Endothelial cell (in vitro differentiated cells): ENCODE data around the gene CHAT. TPM values are rescaled to one million over a fixed set of nuclear protein-coding genes. Genes with fewer than 3 reads are reported as not detected.

ENCODE experiments used
- DNase-seq: peaks from one replicate; pipeline ENCODE4 v3.0.0; 2021; ENCODE audit warnings: low spot score
- H3K27ac Mint-ChIP-seq: one replicate; pipeline ENCODE4 v1.8.0; 2021; ENCODE audit warnings: mixed read lengths, inconsistent platforms; ENCODE audit not compliant: unreplicated experiment
- H3K27me3 Mint-ChIP-seq: one replicate; pipeline ENCODE4 v1.8.0; 2021; ENCODE audit warnings: mild to moderate bottlenecking, moderate library complexity, mixed read lengths, inconsistent platforms; ENCODE audit not compliant: unreplicated experiment
- H3K36me3 Mint-ChIP-seq: one replicate; pipeline ENCODE4 v1.8.0; 2021; ENCODE audit warnings: mild to moderate bottlenecking, low read depth, mixed read lengths, inconsistent platforms; ENCODE audit not compliant: unreplicated experiment
- H3K4me1 Mint-ChIP-seq: one replicate; pipeline ENCODE4 v1.8.0; 2021; ENCODE audit warnings: mild to moderate bottlenecking, mixed read lengths, inconsistent platforms; ENCODE audit not compliant: unreplicated experiment
- H3K4me3 Mint-ChIP-seq: one replicate; pipeline ENCODE4 v1.8.0; 2021; ENCODE audit warnings: mild to moderate bottlenecking, mixed read lengths, inconsistent platforms; ENCODE audit not compliant: unreplicated experiment
- H3K9me3 Mint-ChIP-seq: one replicate; pipeline ENCODE4 v1.8.0; 2021; ENCODE audit warnings: mixed read lengths, inconsistent platforms; ENCODE audit not compliant: unreplicated experiment
- total RNA-seq: library from RNA; stranded (reverse); fragmentation: NEBNext Ultra II Directional; extraction: Animal tissue kit (Norgen Biotek cat#: 25700); gene quantifications from one replicate; pipeline ENCODE4 v1.2.1, GENCODE V29; 2021; ENCODE audit not compliant: unreplicated experiment
- TF ChIP-seq, protein P1 (sequence below): fragments of 200-600 bp; sonication (generic); IDR thresholded peaks from one replicate; pipeline ENCODE4 v1.5.0; 2021; ENCODE audit warnings: antibody characterized with exemption; ENCODE audit not compliant: unreplicated experiment

Gene CHAT
- total RNA-seq, 1 donor from 2014 or later: 0.23 TPM

DNA sequence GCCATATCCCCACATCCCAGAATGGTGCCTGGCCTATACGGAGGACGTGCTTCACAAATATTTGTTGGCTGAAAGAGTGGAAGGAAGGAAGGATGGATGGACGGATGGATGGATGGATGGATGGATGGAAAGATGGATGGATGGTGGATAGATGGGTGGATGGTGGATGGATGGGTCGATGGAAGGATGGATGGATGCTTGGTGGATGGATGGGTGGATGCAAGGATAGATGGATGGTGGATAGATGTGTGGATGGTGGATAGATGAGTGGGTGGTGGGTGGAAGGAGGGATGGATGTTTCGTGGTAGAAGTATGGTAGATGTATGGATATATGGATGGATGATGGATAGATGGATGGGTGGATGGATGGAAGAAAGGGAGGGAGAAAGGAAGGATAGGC is 10.8 kb downstream of the CHAT start:
- TF ChIP-seq, protein P1, sequence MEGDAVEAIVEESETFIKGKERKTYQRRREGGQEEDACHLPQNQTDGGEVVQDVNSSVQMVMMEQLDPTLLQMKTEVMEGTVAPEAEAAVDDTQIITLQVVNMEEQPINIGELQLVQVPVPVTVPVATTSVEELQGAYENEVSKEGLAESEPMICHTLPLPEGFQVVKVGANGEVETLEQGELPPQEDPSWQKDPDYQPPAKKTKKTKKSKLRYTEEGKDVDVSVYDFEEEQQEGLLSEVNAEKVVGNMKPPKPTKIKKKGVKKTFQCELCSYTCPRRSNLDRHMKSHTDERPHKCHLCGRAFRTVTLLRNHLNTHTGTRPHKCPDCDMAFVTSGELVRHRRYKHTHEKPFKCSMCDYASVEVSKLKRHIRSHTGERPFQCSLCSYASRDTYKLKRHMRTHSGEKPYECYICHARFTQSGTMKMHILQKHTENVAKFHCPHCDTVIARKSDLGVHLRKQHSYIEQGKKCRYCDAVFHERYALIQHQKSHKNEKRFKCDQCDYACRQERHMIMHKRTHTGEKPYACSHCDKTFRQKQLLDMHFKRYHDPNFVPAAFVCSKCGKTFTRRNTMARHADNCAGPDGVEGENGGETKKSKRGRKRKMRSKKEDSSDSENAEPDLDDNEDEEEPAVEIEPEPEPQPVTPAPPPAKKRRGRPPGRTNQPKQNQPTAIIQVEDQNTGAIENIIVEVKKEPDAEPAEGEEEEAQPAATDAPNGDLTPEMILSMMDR: no peak
- no peaks in the 10 kb centered on the region for H3K36me3 Mint-ChIP-seq
- peaks cover 14% of the 10 kb centered on the region for H3K4me1 Mint-ChIP-seq
- H3K4me3 Mint-ChIP-seq: no peak overlapping the region
- no peaks in the 10 kb centered on the region for H3K9me3 Mint-ChIP-seq
- peaks cover 10% of the 10 kb centered on the region for H3K27me3 Mint-ChIP-seq
- H3K27ac Mint-ChIP-seq: no peak overlapping the region
- DNase-seq: no peak

- H3K9me3 Mint-ChIP-seq: no peaks in the 10 kb centered on the region
- H3K4me1 Mint-ChIP-seq: peaks cover 14% of the 10 kb centered on the region
- H3K27me3 Mint-ChIP-seq: peaks cover 9% of the 10 kb centered on the region
- TF ChIP-seq, protein P1: no peak
- H3K27ac Mint-ChIP-seq: no peak overlapping the region
- H3K36me3 Mint-ChIP-seq: no peaks in the 10 kb centered on the region
- no peak for DNase-seq
- H3K4me3 Mint-ChIP-seq: no peak overlapping the region
These were observed 11.6 kb downstream of the CHAT start for GRCh38 chr10:49625411-49625810.

GRCh38 chr10:49627038-49627437 is 13.2 kb downstream of the CHAT start:
- Mint-ChIP-seq H3K27ac (no peak overlapping the region), H3K27me3 (peaks cover 9% of the 10 kb centered on the region), H3K9me3 (no peaks in the 10 kb centered on the region), H3K4me3 (no peak overlapping the region), H3K4me1 (peaks cover 14% of the 10 kb centered on the region), H3K36me3 (no peaks in the 10 kb centered on the region)
- DNase-seq: no peak
- TF ChIP-seq, protein P1: no peak

DNA sequence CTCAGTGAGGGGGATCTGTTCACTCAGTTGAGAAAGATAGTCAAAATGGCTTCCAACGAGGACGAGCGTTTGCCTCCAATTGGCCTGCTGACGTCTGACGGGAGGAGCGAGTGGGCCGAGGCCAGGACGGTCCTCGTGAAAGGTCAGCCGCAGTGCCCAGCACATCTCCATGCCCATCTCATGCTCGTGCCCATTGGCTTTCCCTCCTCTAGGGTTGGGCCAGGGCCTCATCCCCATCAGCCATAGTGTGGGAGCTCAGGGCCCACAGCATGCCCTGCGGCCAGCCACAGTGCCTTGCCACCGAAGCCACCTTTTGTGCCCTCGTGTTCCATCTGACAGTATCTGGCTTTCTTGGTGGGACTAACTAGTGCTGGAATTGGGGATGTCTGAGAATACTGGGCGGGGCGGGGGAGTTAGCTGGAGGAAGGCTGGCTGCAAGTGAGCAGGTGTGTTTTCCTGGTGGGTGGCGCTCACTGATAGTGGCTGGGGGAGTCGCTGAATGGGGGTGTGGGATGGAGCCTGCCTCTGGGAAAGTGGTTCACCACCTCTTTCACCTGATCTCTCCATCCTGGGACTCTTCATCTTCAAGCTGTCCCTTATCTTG is 13.9 kb downstream of the CHAT start:
- Mint-ChIP-seq H3K36me3 (no peaks in the 10 kb centered on the region), H3K4me3 (no peak overlapping the region), H3K4me1 (peaks cover 9% of the 10 kb centered on the region), H3K9me3 (no peaks in the 10 kb centered on the region), H3K27ac (no peak overlapping the region), H3K27me3 (peaks cover 6% of the 10 kb centered on the region)
- TF ChIP-seq, protein P1: no peak
- DNase-seq: no peak

DNA sequence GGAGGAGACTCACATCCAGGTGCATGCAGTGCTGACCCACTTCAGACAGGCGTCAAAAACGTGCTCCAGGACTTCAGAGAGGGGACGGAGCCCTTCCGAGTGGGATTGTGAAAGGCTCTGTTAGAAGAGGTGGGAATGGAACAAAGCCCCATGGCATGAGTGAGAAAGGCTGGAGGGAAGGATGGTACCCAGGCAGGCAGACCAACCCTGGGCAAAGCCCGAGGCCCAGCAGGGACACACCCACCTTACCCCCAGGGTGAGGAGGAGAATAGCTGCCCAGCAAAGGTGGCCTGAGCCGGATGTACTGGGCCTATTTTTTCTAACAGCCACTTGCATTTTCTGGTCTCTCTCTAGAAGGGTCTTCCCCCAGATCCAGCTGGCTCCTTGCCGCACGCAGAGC is 14.8 kb downstream of the CHAT start:
- Mint-ChIP-seq H3K4me1 (peaks cover 4% of the 10 kb centered on the region), H3K27ac (no peak overlapping the region), H3K9me3 (no peaks in the 10 kb centered on the region), H3K4me3 (no peak overlapping the region), H3K36me3 (no peaks in the 10 kb centered on the region), H3K27me3 (peaks cover 2% of the 10 kb centered on the region)
- DNase-seq: no peak
- TF ChIP-seq, protein P1: no peak
